A673 (cell line): ENCODE data around the gene MAP7D3. TPM values are rescaled to one million over a fixed set of nuclear protein-coding genes. Genes with fewer than 3 reads are reported as not detected.

Experiments
- BruUV-seq: library from RNA; stranded (reverse); fragments of 400-500 nt; replicated peaks from 2 replicates; lab custom pipeline; 2021; lab: Mats Ljungman, UMichigan
- CTCF ChIA-PET: fragments of 300-600 bp; sonication (Branson Sonifier 250); formaldehyde crosslinking; loops from one replicate; lab custom pipeline; 2022; ENCODE audit warnings: antibody characterized with exemption; lab: Charles Lee
- POLR2A ChIA-PET: fragments of 300-600 bp; sonication (Branson Sonifier 250); formaldehyde crosslinking; loops from one replicate; lab custom pipeline; 2022; ENCODE audit warnings: antibody characterized with exemption; ENCODE audit not compliant: low non-redundant PET; lab: Charles Lee
- DNase-seq: peaks from one replicate; pipeline ENCODE4 v3.0.0-alpha.2; 2015; ENCODE audit warnings: low spot score
- H3K27ac ChIP-seq: fragments of 200-600 bp; sonication (generic); 2 replicates; pipeline ENCODE4 v1.5.1; 2016; ENCODE audit warnings: mixed run types, low read depth, mild to moderate bottlenecking, mixed read lengths, antibody characterized with exemption, low read length; ENCODE audit not compliant: poor library complexity, severe bottlenecking
- H3K27me3 ChIP-seq: fragments of 200-600 bp; sonication (generic); replicated peaks from 2 replicates; pipeline ENCODE4 v1.6.1; 2017; ENCODE audit warnings: mixed run types, low read depth, mild to moderate bottlenecking, mixed read lengths, antibody characterized with exemption, low read length; ENCODE audit not compliant: insufficient read depth, poor library complexity
- H3K36me3 ChIP-seq: fragments of 200-600 bp; sonication (generic); 2 replicates; pipeline ENCODE4 v1.6.1; 2016; ENCODE audit warnings: mixed run types, mild to moderate bottlenecking, mixed read lengths, antibody characterized with exemption, low read length; ENCODE audit not compliant: insufficient read depth, poor library complexity, severe bottlenecking
- H3K4me1 ChIP-seq: fragments of 200-600 bp; sonication (generic); 2 replicates; pipeline ENCODE4 v1.6.1; 2017; ENCODE audit warnings: mixed run types, mild to moderate bottlenecking, mixed read lengths, antibody characterized with exemption, low read length; ENCODE audit not compliant: insufficient read depth, poor library complexity, severe bottlenecking
- H3K4me3 ChIP-seq: fragments of 200-600 bp; sonication (generic); 2 replicates; pipeline ENCODE4 v1.5.1; 2016; ENCODE audit warnings: low read depth, mixed run types, mild to moderate bottlenecking, mixed read lengths, low read length; ENCODE audit not compliant: poor library complexity, severe bottlenecking
- H3K9me3 ChIP-seq: fragments of 200-600 bp; sonication (generic); 2 replicates; pipeline ENCODE4 v1.6.1; 2016; ENCODE audit warnings: mixed run types, low read depth, mild to moderate bottlenecking, mixed read lengths, antibody characterized with exemption, low read length; ENCODE audit not compliant: poor library complexity, severe bottlenecking
- CTCF ChIP-seq: fragments of 300-800, 200-600 bp; sonication (generic); conservative IDR thresholded peaks from 2 replicates; pipeline ENCODE4 v1.5.1; 2017; ENCODE audit warnings: low read depth, mild to moderate bottlenecking, antibody characterized with exemption, low read length, moderate library complexity, mixed read lengths
- EZH2 ChIP-seq: fragments of 200-600 bp; sonication (generic); IDR thresholded peaks from 2 replicates; pipeline ENCODE4 v1.6.1; 2017; ENCODE audit warnings: borderline replicate concordance, low read depth, mild to moderate bottlenecking, mixed read lengths, antibody characterized with exemption, low read length; ENCODE audit not compliant: poor library complexity, severe bottlenecking
- intact Hi-C: fragments of 100-400 bp; cut with micrococcal nuclease; formaldehyde crosslinking; loops from one replicate; pipeline ENCODE4 v1.10.0; 2022; ENCODE audit not compliant: unreplicated experiment
- total RNA-seq: library from RNA; stranded (reverse); gene quantifications from 2 replicates; pipeline ENCODE4 v1.2.3, GENCODE V29; 2021

Gene MAP7D3
- total RNA-seq, 1 experiment from 2014 or later, result 12.9 TPM

GRCh38 chrX:136262812-136263315 is 11.7 kb upstream of the MAP7D3 start:
- Histone ChIP-seq H3K27me3 (no peaks in the 10 kb centered on the region), H3K36me3 (no peaks in the 10 kb centered on the region), H3K4me3 (no peak overlapping the region), H3K27ac (no peak overlapping the region), H3K4me1 (no peaks in the 10 kb centered on the region), H3K9me3 (no peaks in the 10 kb centered on the region)
- no TSS peak for BruUV-seq
- ChIA-PET POLR2A (no interaction called here), CTCF (no interaction called here)
- no peak for DNase-seq
- TF ChIP-seq EZH2, result no peak
- no peak for TF ChIP-seq CTCF
- intact Hi-C loops, result no loop called here

GRCh38 chrX:136262243-136262642 is 11.0 kb upstream of the MAP7D3 start:
- Histone ChIP-seq H3K36me3 (no peaks in the 10 kb centered on the region), H3K4me1 (no peaks in the 10 kb centered on the region), H3K4me3 (no peak overlapping the region), H3K27ac (no peak overlapping the region), H3K9me3 (no peaks in the 10 kb centered on the region), H3K27me3 (no peaks in the 10 kb centered on the region)
- ChIA-PET POLR2A (no interaction called here), CTCF (no interaction called here)
- BruUV-seq, result no TSS peak
- TF ChIP-seq CTCF, result no peak
- no peak for TF ChIP-seq EZH2
- no peak for DNase-seq
- intact Hi-C loops, result no loop called here

GRCh38 chrX:136261321-136261720 is 10.1 kb upstream of the MAP7D3 start:
- ChIA-PET POLR2A (no interaction called here), CTCF (no interaction called here)
- no TSS peak for BruUV-seq
- no peak overlapping the region for H3K4me3 ChIP-seq
- no peaks in the 10 kb centered on the region for H3K4me1 ChIP-seq
- DNase-seq, result no peak
- H3K27me3 ChIP-seq, result no peaks in the 10 kb centered on the region
- no peak for TF ChIP-seq CTCF
- no peak for TF ChIP-seq EZH2
- no peak overlapping the region for H3K27ac ChIP-seq
- no peaks in the 10 kb centered on the region for H3K9me3 ChIP-seq
- H3K36me3 ChIP-seq, result no peaks in the 10 kb centered on the region
- intact Hi-C loops, result no loop called here
